Measurements from ENCODE around the gene BABAM1.

Gene BABAM1

GRCh38 chr19:17275441-17276175 lies 8.4 kb downstream of the BABAM1 start:
- Histone ChIP-seq H3K9me3 (ENCODE audit: control insufficient read depth, low read length) (no peaks in the 10 kb centered on the region), H3K27ac (ENCODE audit: low read depth, low read length, severe bottlenecking) (no peak overlapping the region), H3K36me3 (ENCODE audit: control insufficient read depth, insufficient read depth, low read length) (peaks cover 79% of the 10 kb centered on the region), H3K4me3 (ENCODE audit: extremely low read depth, insufficient read depth, low read length, poor library complexity, severe bottlenecking) (no peak overlapping the region), H3K4me1 (ENCODE audit: control insufficient read depth, insufficient read depth, low read length, poor library complexity, severe bottlenecking) (no peaks in the 10 kb centered on the region)
- 96 to 99% methylated on average over 11 to 14 of the region's 19 CpGs for WGBS, 2 experiments (ENCODE audit: insufficient coverage in 2 of 2)

GRCh38 chr19:17279436-17279835 lies 12.2 kb downstream of the BABAM1 start:
- Histone ChIP-seq H3K27ac (ENCODE audit: low read depth, low read length, severe bottlenecking) (no peak overlapping the region), H3K9me3 (ENCODE audit: control insufficient read depth, low read length) (no peaks in the 10 kb centered on the region), H3K36me3 (ENCODE audit: control insufficient read depth, insufficient read depth, low read length) (peaks cover 53% of the 10 kb centered on the region), H3K4me1 (ENCODE audit: control insufficient read depth, insufficient read depth, low read length, poor library complexity, severe bottlenecking) (no peaks in the 10 kb centered on the region), H3K4me3 (ENCODE audit: extremely low read depth, insufficient read depth, low read length, poor library complexity, severe bottlenecking) (no peak overlapping the region)
- WGBS, 2 experiments (ENCODE audit: insufficient coverage in 2 of 2), result 50 to 85% methylated on average over 1 to 3 of the region's 3 CpGs

- H3K36me3 ChIP-seq (ENCODE audit: control insufficient read depth, insufficient read depth, low read length), result peaks cover 31% of the 10 kb centered on the region
- WGBS, 2 experiments (ENCODE audit: insufficient coverage in 2 of 2), result 30 to 38% methylated on average over 53 to 75 of the region's 75 CpGs
- peak within 1 kb of the TSS; percentile 27 for H3K4me3 ChIP-seq (ENCODE audit: extremely low read depth, insufficient read depth, low read length, poor library complexity, severe bottlenecking)
- H3K4me1 ChIP-seq (ENCODE audit: control insufficient read depth, insufficient read depth, low read length, poor library complexity, severe bottlenecking), result no peaks in the 10 kb centered on the region
- H3K9me3 ChIP-seq (ENCODE audit: control insufficient read depth, low read length), result peaks cover 3% of the 10 kb centered on the region
- H3K27ac ChIP-seq (ENCODE audit: low read depth, low read length, severe bottlenecking), result no peak within 1 kb of the TSS
Observed at GRCh38 chr19:17281391-17282304, 14.4 kb downstream of the BABAM1 start, which contains the start of gene ANKLE1. Gene ANKLE1, plus strand, starts transcription at chr19:17281901. Its CDS starts 20 bp downstream, at chr19:17281921.

GRCh38 chr19:17282488-17283125 lies 15.4 kb downstream of the BABAM1 start:
- WGBS, 2 experiments (ENCODE audit: insufficient coverage in 2 of 2), result 8 to 10% methylated on average over 33 to 44 of the region's 45 CpGs

GRCh38 chr19:17283504-17283996 lies 16.3 kb downstream of the BABAM1 start:
- Histone ChIP-seq H3K36me3 (ENCODE audit: control insufficient read depth, insufficient read depth, low read length) (peaks cover 16% of the 10 kb centered on the region), H3K9me3 (ENCODE audit: control insufficient read depth, low read length) (peaks cover 3% of the 10 kb centered on the region), H3K4me1 (ENCODE audit: control insufficient read depth, insufficient read depth, low read length, poor library complexity, severe bottlenecking) (no peaks in the 10 kb centered on the region), H3K27ac (ENCODE audit: low read depth, low read length, severe bottlenecking) (no peak overlapping the region), H3K4me3 (ENCODE audit: extremely low read depth, insufficient read depth, low read length, poor library complexity, severe bottlenecking) (no peak overlapping the region)
- WGBS, 2 experiments (ENCODE audit: insufficient coverage in 2 of 2), result 94 to 100% methylated on average over 4 to 7 of the region's 7 CpGs

More at GRCh38 chr19:17282488-17283125, 15.4 kb downstream of the BABAM1 start:
- no peak overlapping the region for H3K27ac ChIP-seq (ENCODE audit: low read depth, low read length, severe bottlenecking)
- peak overlapping the region; percentile 27 for H3K4me3 ChIP-seq (ENCODE audit: extremely low read depth, insufficient read depth, low read length, poor library complexity, severe bottlenecking)
- H3K9me3 ChIP-seq (ENCODE audit: control insufficient read depth, low read length), result peaks cover 3% of the 10 kb centered on the region
- no peaks in the 10 kb centered on the region for H3K4me1 ChIP-seq (ENCODE audit: control insufficient read depth, insufficient read depth, low read length, poor library complexity, severe bottlenecking)
- peaks cover 22% of the 10 kb centered on the region for H3K36me3 ChIP-seq (ENCODE audit: control insufficient read depth, insufficient read depth, low read length)

GRCh38 chr19:17285415-17286135 lies 18.3 kb downstream of the BABAM1 start:
- Histone ChIP-seq H3K9me3 (ENCODE audit: control insufficient read depth, low read length) (peaks cover 3% of the 10 kb centered on the region), H3K4me3 (ENCODE audit: extremely low read depth, insufficient read depth, low read length, poor library complexity, severe bottlenecking) (no peak overlapping the region), H3K27ac (ENCODE audit: low read depth, low read length, severe bottlenecking) (no peak overlapping the region), H3K36me3 (ENCODE audit: control insufficient read depth, insufficient read depth, low read length) (peaks cover 4% of the 10 kb centered on the region), H3K4me1 (ENCODE audit: control insufficient read depth, insufficient read depth, low read length, poor library complexity, severe bottlenecking) (no peaks in the 10 kb centered on the region)
- WGBS, 2 experiments (ENCODE audit: insufficient coverage in 2 of 2), result 88 to 92% methylated on average over 17 of the region's 18 CpGs

- Histone ChIP-seq H3K9me3 (ENCODE audit: control insufficient read depth, low read length) (peaks cover 3% of the 10 kb centered on the region), H3K4me3 (ENCODE audit: extremely low read depth, insufficient read depth, low read length, poor library complexity, severe bottlenecking) (no peak overlapping the region), H3K27ac (ENCODE audit: low read depth, low read length, severe bottlenecking) (no peak overlapping the region), H3K36me3 (ENCODE audit: control insufficient read depth, insufficient read depth, low read length) (peaks cover 4% of the 10 kb centered on the region), H3K4me1 (ENCODE audit: control insufficient read depth, insufficient read depth, low read length, poor library complexity, severe bottlenecking) (no peaks in the 10 kb centered on the region)
- WGBS, 2 experiments (ENCODE audit: insufficient coverage in 2 of 2), result 93 to 97% methylated on average over 9 to 11 of the region's 11 CpGs
Observed at GRCh38 chr19:17286263-17286662, 19.0 kb downstream of the BABAM1 start.

GRCh38 chr19:17286752-17287151 lies 19.5 kb downstream of the BABAM1 start:
- no peaks in the 10 kb centered on the region for H3K4me1 ChIP-seq (ENCODE audit: control insufficient read depth, insufficient read depth, low read length, poor library complexity, severe bottlenecking)
- H3K36me3 ChIP-seq (ENCODE audit: control insufficient read depth, insufficient read depth, low read length), result peaks cover 4% of the 10 kb centered on the region
- peaks cover 3% of the 10 kb centered on the region for H3K9me3 ChIP-seq (ENCODE audit: control insufficient read depth, low read length)
- no peak overlapping the region for H3K27ac ChIP-seq (ENCODE audit: low read depth, low read length, severe bottlenecking)
- no peak overlapping the region for H3K4me3 ChIP-seq (ENCODE audit: extremely low read depth, insufficient read depth, low read length, poor library complexity, severe bottlenecking)
- WGBS, 2 experiments (ENCODE audit: insufficient coverage in 2 of 2), result 91% methylated on average over 8 to 9 of the region's 9 CpGs

GRCh38 chr19:17289489-17289888 lies 22.2 kb downstream of the BABAM1 start:
- 23 to 27% methylated on average over 11 to 14 of the region's 22 CpGs for WGBS, 2 experiments (ENCODE audit: insufficient coverage in 2 of 2)
- H3K4me1 ChIP-seq (ENCODE audit: control insufficient read depth, insufficient read depth, low read length, poor library complexity, severe bottlenecking), result peaks cover 4% of the 10 kb centered on the region
- no peak overlapping the region for H3K27ac ChIP-seq (ENCODE audit: low read depth, low read length, severe bottlenecking)
- peak overlapping the region; percentile 5 for H3K4me3 ChIP-seq (ENCODE audit: extremely low read depth, insufficient read depth, low read length, poor library complexity, severe bottlenecking)
- H3K9me3 ChIP-seq (ENCODE audit: control insufficient read depth, low read length), result peaks cover 3% of the 10 kb centered on the region
- peaks cover 8% of the 10 kb centered on the region for H3K36me3 ChIP-seq (ENCODE audit: control insufficient read depth, insufficient read depth, low read length)
